Stomach (tissue), 9 donors: ENCODE measurements around the gene IL21R. TPM values are rescaled to one million over a fixed set of nuclear protein-coding genes. Genes with fewer than 3 reads are reported as not detected.

Experiments used
- DNase-seq, 2 donors: peaks; one replicate each; pipeline versions ENCODE4 v3.0.0 to v3.0.0-alpha.2; 2013 to 2019
- H3K27ac ChIP-seq, 5 donors: fragments of 200-600 bp in 4 of 5; sonication (generic) in 4 of 5; one replicate each; pipeline ENCODE4 v1.5.1; 2013 to 2019; ENCODE audit warnings: mild to moderate bottlenecking in 1 of 5, moderate library complexity in 1 of 5
- H3K27me3 ChIP-seq, 3 donors: fragments of 200-600 bp; sonication (generic); one replicate each; pipeline ENCODE4 v1.5.1; 2017 to 2019; ENCODE audit warnings: mixed run types in 1 of 3
- H3K36me3 ChIP-seq, 4 donors: fragments of 200-600 bp; sonication (generic); 1 replicate in 3 of 4; 2 replicates in 1 of 4; pipeline ENCODE4 v1.5.1; 2016 to 2019
- H3K4me1 ChIP-seq, 4 donors: fragments of 200-600 bp; sonication (generic); one replicate each; pipeline ENCODE4 v1.5.1; 2016 to 2019
- H3K4me3 ChIP-seq, 4 donors: fragments of 200-600 bp; sonication (generic) in 3 of 4; one replicate each; pipeline ENCODE4 v1.5.1; 2016 to 2019; ENCODE audit warnings: mild to moderate bottlenecking in 1 of 4
- H3K9me3 ChIP-seq, 4 donors: fragments of 200-600 bp; sonication (generic); one replicate each; pipeline ENCODE4 v1.5.1; 2016 to 2019
- EP300 ChIP-seq: sonication (generic); formaldehyde crosslinking; IDR thresholded peaks from one replicate; pipeline ENCODE4 v1.6.1; 2017; ENCODE audit warnings: antibody characterized with exemption
- POLR2A ChIP-seq, 4 donors: fragments of 450-650 bp; IDR thresholded peaks; one replicate each; pipeline ENCODE4 v1.6.1; 2016; ENCODE audit warnings: antibody characterized with exemption in 4 of 4, control low read depth in 2 of 4, mild to moderate bottlenecking in 1 of 4, moderate library complexity in 1 of 4
- POLR2AphosphoS5 ChIP-seq, 3 donors: sonication (generic); formaldehyde crosslinking; IDR thresholded peaks; one replicate each; pipeline ENCODE4 v1.6.1; 2016; ENCODE audit warnings: antibody characterized with exemption in 3 of 3
- WGBS, 5 donors: extraction: QIAGEN DNeasy Blood & Tissue Kit in 3 of 5; methylation state at CpG; one replicate each; pipeline versions ENCODE4 v1.1.5 to v1.1.7; 2013 to 2018; 5-methylcytosine and 5-hydroxymethylcytosine counted together
- intact Hi-C: fragments of 100-400 bp; cut with DNase I; formaldehyde crosslinking; loops from one replicate; pipeline ENCODE4 v1.15.1; 2023; ENCODE audit warnings: low total_unique reads
- polyA plus RNA-seq, 3 donors: library from polyadenylated mRNA; stranded (reverse); fragments of 200-250 nt; gene quantifications; one replicate each; pipeline ENCODE4 v1.2.3, GENCODE V29; 2013
- total RNA-seq, 5 donors: library from RNA; depleted of rRNA; stranded (reverse); fragments of >200 nt; gene quantifications; one replicate each; pipeline versions ENCODE4 v1.1.0 to v1.2.3, GENCODE V29; 2014 to 2016
- TF ChIP-seq, protein P1 (sequence below), 7 experiments: fragments of 450-650 bp in 4 of 7; fragments of 200-600 bp in 3 of 7; sonication (generic) in 3 of 7; IDR thresholded peaks; one replicate each; pipeline ENCODE4 v1.5.1; 2016 to 2019; ENCODE audit warnings: antibody characterized with exemption in 7 of 7, control low read depth in 2 of 7, mild to moderate bottlenecking in 1 of 7
- donor health status: healthy with polysubstance abuse.
- donor health status: Bipolar disorder and iron deficiency.
- donor health status: healthy.

IL21R gene
- total and polyA plus RNA-seq, 8 donors = 0.14 to 0.73 (median 0.38) TPM; not detected in 4

DNA sequence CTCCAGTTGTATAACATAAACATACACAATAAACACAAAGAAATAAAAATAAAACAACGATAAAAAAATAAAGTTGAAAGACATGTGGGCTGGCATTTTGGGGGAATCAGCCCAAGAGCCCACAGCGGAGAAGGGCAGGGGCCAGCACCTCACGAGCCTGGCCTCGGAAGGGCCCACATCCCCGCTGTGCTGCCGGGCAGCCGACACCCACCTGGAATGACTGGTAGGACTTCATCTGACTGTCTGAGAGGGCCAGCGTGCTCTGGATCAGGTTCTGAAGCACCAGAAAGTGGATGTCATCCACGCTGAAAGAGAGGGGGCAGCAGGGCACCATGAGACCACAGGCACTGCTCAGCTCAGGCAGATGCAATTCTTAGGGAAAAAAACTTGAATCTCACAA is 74.3 kb downstream of the IL21R start:
- Histone ChIP-seq H3K36me3 (peaks cover 75 to 100% (median 100%) of the 10 kb centered on the region in 4 donors), H3K9me3 (no peaks in the 10 kb centered on the region), H3K4me3 (no peak overlapping the region), H3K4me1 (no peaks in the 10 kb centered on the region), H3K27me3 (no peaks in the 10 kb centered on the region), H3K27ac (no peak overlapping the region)
- no peak for DNase-seq
- no peak for TF ChIP-seq EP300
- no peak for TF ChIP-seq POLR2A (IDR thresholded peaks at IDR 0.05)
- TF ChIP-seq, protein P1, sequence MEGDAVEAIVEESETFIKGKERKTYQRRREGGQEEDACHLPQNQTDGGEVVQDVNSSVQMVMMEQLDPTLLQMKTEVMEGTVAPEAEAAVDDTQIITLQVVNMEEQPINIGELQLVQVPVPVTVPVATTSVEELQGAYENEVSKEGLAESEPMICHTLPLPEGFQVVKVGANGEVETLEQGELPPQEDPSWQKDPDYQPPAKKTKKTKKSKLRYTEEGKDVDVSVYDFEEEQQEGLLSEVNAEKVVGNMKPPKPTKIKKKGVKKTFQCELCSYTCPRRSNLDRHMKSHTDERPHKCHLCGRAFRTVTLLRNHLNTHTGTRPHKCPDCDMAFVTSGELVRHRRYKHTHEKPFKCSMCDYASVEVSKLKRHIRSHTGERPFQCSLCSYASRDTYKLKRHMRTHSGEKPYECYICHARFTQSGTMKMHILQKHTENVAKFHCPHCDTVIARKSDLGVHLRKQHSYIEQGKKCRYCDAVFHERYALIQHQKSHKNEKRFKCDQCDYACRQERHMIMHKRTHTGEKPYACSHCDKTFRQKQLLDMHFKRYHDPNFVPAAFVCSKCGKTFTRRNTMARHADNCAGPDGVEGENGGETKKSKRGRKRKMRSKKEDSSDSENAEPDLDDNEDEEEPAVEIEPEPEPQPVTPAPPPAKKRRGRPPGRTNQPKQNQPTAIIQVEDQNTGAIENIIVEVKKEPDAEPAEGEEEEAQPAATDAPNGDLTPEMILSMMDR (IDR thresholded peaks at IDR 0.05) = no peak
- TF ChIP-seq POLR2AphosphoS5 (IDR thresholded peaks at IDR 0.05) = no peak
- whole genome bisulfite sequencing, 5 donors = 87 to 94% (median 93%) methylated on average over 9 of the region's 9 CpGs
- intact Hi-C loops = no loop called here

DNA sequence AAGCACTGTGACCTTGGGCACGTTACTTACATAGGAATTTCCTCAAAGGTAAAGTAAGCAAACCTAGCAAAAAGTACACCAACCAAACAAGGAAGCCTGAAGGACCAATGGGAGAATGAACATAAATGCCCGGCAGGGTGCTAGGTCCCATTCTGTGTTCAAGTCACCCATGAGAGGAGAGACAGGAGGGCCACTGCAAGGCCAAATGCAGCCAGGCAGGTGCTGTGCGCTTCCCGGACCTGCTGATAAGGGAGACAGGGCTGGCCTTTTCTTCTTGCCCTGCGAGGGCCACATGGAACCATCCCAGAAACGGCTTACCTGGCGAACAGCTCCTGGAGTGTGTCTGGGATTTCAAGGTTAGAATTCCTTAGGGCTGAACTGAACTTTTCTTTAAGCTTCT is 78.8 kb downstream of the IL21R start:
- DNase-seq = no peak
- WGBS, 5 donors = 70 to 82% (median 81%) methylated on average over 7 of the region's 7 CpGs
- Histone ChIP-seq H3K27ac (no peak overlapping the region), H3K9me3 (no peaks in the 10 kb centered on the region), H3K27me3 (no peaks in the 10 kb centered on the region), H3K4me3 (no peak overlapping the region), H3K36me3 (peaks cover 82 to 100% (median 100%) of the 10 kb centered on the region in 4 donors), H3K4me1 (no peaks in the 10 kb centered on the region)
- intact Hi-C loops = no loop called here
- TF ChIP-seq POLR2AphosphoS5 (IDR thresholded peaks at IDR 0.05) (no peak), POLR2A (IDR thresholded peaks at IDR 0.05) (no peak), EP300 (no peak)
- TF ChIP-seq, protein P1 (IDR thresholded peaks at IDR 0.05) = no peak

DNA sequence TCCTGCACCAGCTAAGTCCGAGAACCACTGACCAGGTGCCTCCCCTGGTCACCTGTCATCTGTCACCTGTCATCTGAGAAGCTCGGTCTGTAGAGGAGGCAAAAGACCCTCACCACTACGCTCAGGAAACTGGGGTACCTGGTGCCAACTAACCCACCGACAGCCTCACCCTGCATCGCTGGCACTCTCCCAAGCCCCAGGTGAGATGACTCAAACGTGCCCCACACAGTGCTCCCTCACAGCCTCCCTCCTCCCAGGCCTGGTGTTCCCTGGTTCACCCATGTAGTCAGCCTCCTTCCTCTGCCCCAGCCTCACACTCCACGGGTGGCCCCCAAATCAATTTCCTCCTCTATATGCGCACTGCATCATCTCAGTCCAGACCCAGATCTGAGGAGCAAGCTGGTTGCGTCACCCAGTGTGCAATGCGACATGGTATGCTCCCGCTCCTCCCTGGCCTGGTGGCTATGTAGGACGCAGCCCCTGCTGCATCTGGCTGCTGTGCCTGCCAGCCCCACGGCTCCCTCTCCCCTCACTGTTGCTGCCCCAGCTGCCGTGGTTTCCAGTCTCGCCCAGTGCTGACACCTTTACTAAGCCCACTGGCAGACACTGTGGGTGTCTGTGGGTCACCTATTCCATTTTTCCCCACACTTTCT is 79.4 kb downstream of the IL21R start:
- 87 to 92% (median 90%) methylated on average over 14 to 15 of the region's 15 CpGs for WGBS, 5 donors

DNA sequence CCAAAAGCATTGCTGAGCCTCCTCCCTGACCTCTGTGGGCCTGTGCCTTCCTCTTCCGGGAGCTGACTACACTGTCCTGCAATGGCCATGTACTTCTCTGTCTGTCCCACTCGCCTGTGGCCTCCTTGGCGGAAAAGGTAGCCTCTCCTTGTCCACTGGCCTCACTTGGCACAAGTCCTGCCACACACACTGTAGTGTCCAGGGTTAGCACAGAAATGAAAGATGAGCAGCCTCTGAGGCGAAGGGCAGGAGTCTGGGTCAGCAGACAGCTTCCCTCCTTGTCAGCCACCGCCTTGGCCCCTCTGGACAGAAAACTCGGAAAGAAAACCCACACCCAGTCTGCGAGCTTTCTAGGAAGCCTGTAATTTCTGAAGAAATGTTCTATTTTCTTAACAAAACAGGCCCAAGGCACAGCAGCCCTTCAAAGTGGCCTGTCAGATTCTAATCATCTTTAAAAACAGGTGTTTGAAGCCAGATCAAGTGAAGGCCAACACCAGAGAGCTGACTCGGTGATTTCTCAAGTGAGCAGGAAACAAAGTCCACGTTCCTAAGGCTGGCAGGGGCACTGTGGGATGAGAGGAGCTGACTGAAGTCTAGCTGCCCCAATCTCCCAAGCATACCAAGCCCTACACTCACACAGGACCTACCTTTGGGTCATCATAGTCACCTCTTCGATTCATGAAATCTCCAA is 80.6 kb downstream of the IL21R start:
- Histone ChIP-seq H3K9me3 (no peaks in the 10 kb centered on the region), H3K4me3 (no peak overlapping the region), H3K27ac (no peak overlapping the region), H3K27me3 (no peaks in the 10 kb centered on the region), H3K36me3 (peaks cover 79 to 100% (median 100%) of the 10 kb centered on the region in 4 donors), H3K4me1 (no peaks in the 10 kb centered on the region)
- intact Hi-C loops = no loop called here
- DNase-seq = no peak
- TF ChIP-seq, protein P1 (IDR thresholded peaks at IDR 0.05) = no peak
- TF ChIP-seq POLR2AphosphoS5 (IDR thresholded peaks at IDR 0.05) (no peak), EP300 (no peak), POLR2A (IDR thresholded peaks at IDR 0.05) (no peak)
- WGBS, 5 donors = 90 to 93% (median 92%) methylated on average over 9 to 10 of the region's 10 CpGs

More for the DNA sequence above, 79.4 kb downstream of the IL21R start:
- no peak overlapping the region for H3K4me3 ChIP-seq
- intact Hi-C loops = no loop called here
- no peak for DNase-seq
- H3K27me3 ChIP-seq = no peaks in the 10 kb centered on the region
- TF ChIP-seq EP300 = no peak
- TF ChIP-seq, protein P1 (IDR thresholded peaks at IDR 0.05) = no peak
- TF ChIP-seq POLR2A (IDR thresholded peaks at IDR 0.05) = no peak
- TF ChIP-seq POLR2AphosphoS5 (IDR thresholded peaks at IDR 0.05) = no peak
- H3K9me3 ChIP-seq = no peaks in the 10 kb centered on the region
- H3K36me3 ChIP-seq = peaks cover 82 to 100% (median 100%) of the 10 kb centered on the region in 4 donors
- no peak overlapping the region for H3K27ac ChIP-seq
- no peaks in the 10 kb centered on the region for H3K4me1 ChIP-seq
